Muscle of leg (tissue), 11 donors: ENCODE measurements around the gene TXNDC5. TPM values are rescaled to one million over a fixed set of nuclear protein-coding genes. Genes with fewer than 3 reads are reported as not detected.

Source experiments
- DNase-seq: peaks from one replicate; pipeline ENCODE4 v3.0.0; 2013
- H3K27ac ChIP-seq: one replicate; pipeline ENCODE4 v1.5.1; 2013; ENCODE audit warnings: mild to moderate bottlenecking, low read length, control low read depth
- H3K27me3 ChIP-seq: one replicate; pipeline ENCODE4 v1.6.1; 2013; ENCODE audit warnings: low read length; ENCODE audit not compliant: control insufficient read depth, insufficient read depth
- H3K36me3 ChIP-seq: one replicate; pipeline ENCODE4 v1.6.1; 2013; ENCODE audit warnings: low read length; ENCODE audit not compliant: control insufficient read depth, insufficient read depth
- H3K4me1 ChIP-seq: one replicate; pipeline ENCODE4 v1.6.1; 2013; ENCODE audit warnings: low read length; ENCODE audit not compliant: control insufficient read depth, insufficient read depth
- H3K4me3 ChIP-seq: one replicate; pipeline ENCODE4 v1.5.1; 2013; ENCODE audit warnings: low read length, control low read depth
- H3K9me3 ChIP-seq: replicated peaks from 2 replicates; pipeline ENCODE4 v1.6.1; 2013; ENCODE audit warnings: low read depth, low read length; ENCODE audit not compliant: control insufficient read depth
- WGBS: methylation state at CpG from one replicate; pipeline ENCODE4 v1.1.5; 2013; ENCODE audit warnings: missing lambda C conversion rate; ENCODE audit not compliant: insufficient coverage; 5-methylcytosine and 5-hydroxymethylcytosine counted together
- polyA plus RNA-seq, 8 donors: library from polyadenylated mRNA; unstranded; fragments of 120-200 nt; gene quantifications; one replicate each; pipeline versions ENCODE4 v1.2.1 to v1.2.3, GENCODE V29; 2013; ENCODE audit warnings: inconsistent platforms in 1 of 8, low replicate concordance in 1 of 8; ENCODE audit not compliant: insufficient read length in 8 of 8, insufficient read depth in 1 of 8
- total RNA-seq: library from RNA; stranded (reverse); fragments of 120-200 nt; gene quantifications from one replicate; pipeline ENCODE4 v1.2.4, GENCODE V29; 2013

Gene TXNDC5
- total and polyA plus RNA-seq, 9 donors = 90.0 to 178 (median 121) TPM

DNA sequence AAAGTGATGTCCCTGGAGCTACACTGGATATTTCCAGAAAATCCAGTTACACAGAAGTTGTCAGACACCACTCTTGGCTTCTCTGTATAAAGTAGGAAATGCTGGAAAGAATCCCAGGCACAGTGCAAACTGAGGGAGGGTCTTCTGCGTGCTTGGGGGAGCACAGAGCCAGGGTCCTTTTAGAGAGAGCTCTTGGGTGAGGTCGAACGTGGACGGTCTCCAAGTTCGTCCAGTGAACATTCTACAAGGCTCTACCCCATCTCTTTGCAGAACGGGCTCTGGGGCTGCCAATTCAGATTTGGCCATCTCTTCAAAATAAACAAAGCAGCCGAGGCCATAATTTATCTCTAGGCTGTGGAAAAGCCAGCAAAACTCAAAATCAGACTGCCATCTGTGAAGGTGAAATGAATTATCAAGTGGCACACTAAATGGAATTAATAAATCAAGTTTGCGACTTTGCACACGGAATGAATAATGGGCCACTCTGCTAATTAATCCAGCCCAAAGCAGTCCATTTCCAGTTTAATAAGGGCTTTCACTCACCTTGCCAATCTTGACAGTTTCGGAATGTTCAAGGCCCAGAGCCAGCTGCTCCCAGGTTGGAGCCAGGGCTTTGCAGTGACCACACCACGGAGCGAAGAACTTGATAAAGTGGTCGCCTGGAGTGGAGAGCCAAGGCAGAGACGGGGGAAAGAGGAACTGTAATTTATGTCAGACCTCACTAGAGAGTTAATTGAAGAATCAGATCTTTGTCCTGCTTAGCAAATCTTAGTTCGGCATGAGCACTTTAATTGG, 19.3 kb downstream of the TXNDC5 start:
- Histone ChIP-seq H3K4me3 (no peak overlapping the region), H3K27me3 (no peaks in the 10 kb centered on the region), H3K9me3 (no peaks in the 10 kb centered on the region), H3K4me1 (no peaks in the 10 kb centered on the region), H3K27ac (no peak overlapping the region), H3K36me3 (peaks cover 92% of the 10 kb centered on the region)
- WGBS = 61% methylated on average over 12 of the region's 15 CpGs
- no peak for DNase-seq

DNA sequence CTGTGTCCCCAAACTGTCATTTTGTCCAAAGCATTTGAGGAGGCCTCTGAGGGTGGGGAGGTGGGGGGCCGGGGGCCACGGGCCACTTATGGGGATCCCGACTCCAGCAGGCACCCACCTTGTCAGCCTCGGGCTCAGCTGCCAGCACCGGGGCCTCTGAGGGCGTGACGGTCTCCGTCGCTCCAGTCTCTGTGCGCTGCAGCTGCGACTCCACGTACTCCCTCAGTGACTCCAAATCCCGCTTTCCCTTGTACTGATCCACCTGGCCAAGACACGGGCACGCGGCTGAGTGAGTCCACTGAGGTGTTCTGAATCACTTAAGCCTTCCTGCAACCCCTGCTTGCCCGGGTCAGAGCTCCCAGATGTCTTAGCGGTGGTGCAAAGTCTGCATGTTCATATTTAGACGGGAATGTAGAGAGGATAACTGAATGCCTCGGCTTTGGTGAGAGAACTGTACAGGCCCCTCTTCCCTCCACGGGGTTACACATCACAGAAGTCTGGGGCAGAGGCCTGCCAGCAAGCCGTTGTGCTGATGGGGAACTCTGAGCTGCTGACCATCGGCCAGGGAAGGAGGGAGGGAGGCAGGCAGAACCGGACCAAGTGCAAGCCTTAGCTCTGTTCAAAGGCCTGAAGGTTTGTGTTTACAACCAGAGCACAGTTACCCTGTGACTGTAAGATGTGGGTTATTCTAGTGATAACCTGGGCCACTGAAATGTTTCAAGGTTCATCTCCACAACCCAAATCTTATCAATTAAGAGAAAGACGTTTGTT, 21.8 kb downstream of the TXNDC5 start:
- no peaks in the 10 kb centered on the region for H3K27me3 ChIP-seq
- H3K4me3 ChIP-seq = no peak overlapping the region
- H3K9me3 ChIP-seq = no peaks in the 10 kb centered on the region
- WGBS = 90% methylated on average over 22 of the region's 25 CpGs
- H3K27ac ChIP-seq = no peak overlapping the region
- DNase-seq = no peak
- no peaks in the 10 kb centered on the region for H3K4me1 ChIP-seq
- H3K36me3 ChIP-seq = peaks cover 90% of the 10 kb centered on the region

DNA sequence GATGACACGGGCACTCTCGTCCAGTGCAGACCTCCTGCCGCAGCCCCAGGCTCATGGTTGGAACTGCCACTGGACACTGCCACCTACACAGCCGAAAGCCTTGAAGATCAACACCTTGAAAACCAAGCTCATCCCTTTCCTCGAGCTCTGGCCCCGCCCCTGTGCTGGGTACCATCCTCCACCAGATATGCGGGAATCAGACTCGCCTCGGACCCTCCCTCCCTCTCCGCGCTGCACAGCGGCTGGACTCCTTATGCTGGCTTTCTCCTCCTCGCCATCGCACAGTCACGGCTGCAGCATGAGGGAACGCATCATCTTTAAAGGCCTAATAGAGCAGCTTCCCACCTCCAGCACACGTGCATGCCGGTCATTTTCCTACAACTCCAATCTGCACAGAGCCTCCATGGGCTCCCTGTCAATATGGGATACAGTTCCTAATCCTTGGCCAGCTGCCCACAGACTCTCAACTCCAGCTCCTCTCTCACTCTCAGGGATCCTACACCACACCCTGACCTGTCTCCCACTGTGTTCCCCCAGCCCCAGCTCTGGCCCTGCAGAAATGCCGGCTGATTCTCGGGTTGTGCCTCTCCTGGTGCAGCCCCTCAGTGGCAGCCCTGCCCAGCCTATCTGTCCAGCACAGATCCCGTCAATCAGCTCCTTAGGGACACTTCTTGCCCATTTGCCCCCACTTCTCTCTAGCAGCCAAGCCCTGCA, 23.2 kb downstream of the TXNDC5 start:
- no peak overlapping the region for H3K27ac ChIP-seq
- no peaks in the 10 kb centered on the region for H3K9me3 ChIP-seq
- 94% methylated on average over 21 of the region's 21 CpGs for WGBS
- no peaks in the 10 kb centered on the region for H3K4me1 ChIP-seq
- H3K4me3 ChIP-seq = no peak overlapping the region
- H3K27me3 ChIP-seq = no peaks in the 10 kb centered on the region
- DNase-seq = no peak
- peaks cover 89% of the 10 kb centered on the region for H3K36me3 ChIP-seq

DNA sequence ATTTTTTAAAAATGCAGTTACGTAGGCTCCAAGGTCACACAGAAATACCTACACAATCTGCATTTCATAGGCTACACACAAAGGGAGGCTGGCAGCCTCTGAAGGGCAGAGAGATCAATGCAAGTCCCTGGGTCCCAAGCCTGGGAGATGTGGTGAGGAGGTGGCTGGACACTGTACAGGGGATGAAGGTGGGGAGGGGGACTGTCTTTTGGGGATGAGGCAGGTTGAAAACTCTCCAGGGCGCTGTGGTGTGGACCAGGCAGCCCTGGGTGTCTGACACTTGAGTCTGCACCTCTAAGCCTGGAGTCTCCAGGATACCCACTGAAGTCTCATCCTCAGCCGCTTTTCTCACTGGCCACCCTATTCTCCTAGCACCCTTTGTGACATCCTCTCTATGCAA, 24.5 kb downstream of the TXNDC5 start:
- no peak overlapping the region for H3K4me3 ChIP-seq
- no peak overlapping the region for H3K27ac ChIP-seq
- WGBS = 100% methylated on average over 1 of the region's 3 CpGs
- H3K36me3 ChIP-seq = peaks cover 87% of the 10 kb centered on the region
- no peaks in the 10 kb centered on the region for H3K4me1 ChIP-seq
- H3K27me3 ChIP-seq = no peaks in the 10 kb centered on the region
- no peaks in the 10 kb centered on the region for H3K9me3 ChIP-seq
- DNase-seq = no peak

- Histone ChIP-seq H3K36me3 (peaks cover 83% of the 10 kb centered on the region), H3K27me3 (no peaks in the 10 kb centered on the region), H3K27ac (no peak overlapping the region), H3K4me1 (no peaks in the 10 kb centered on the region), H3K9me3 (no peaks in the 10 kb centered on the region), H3K4me3 (no peak overlapping the region)
- 86% methylated on average over 6 of the region's 8 CpGs for WGBS
- DNase-seq = no peak
These were observed 27.2 kb downstream of the TXNDC5 start for GRCh38 chr6:7883381-7883780.

DNA sequence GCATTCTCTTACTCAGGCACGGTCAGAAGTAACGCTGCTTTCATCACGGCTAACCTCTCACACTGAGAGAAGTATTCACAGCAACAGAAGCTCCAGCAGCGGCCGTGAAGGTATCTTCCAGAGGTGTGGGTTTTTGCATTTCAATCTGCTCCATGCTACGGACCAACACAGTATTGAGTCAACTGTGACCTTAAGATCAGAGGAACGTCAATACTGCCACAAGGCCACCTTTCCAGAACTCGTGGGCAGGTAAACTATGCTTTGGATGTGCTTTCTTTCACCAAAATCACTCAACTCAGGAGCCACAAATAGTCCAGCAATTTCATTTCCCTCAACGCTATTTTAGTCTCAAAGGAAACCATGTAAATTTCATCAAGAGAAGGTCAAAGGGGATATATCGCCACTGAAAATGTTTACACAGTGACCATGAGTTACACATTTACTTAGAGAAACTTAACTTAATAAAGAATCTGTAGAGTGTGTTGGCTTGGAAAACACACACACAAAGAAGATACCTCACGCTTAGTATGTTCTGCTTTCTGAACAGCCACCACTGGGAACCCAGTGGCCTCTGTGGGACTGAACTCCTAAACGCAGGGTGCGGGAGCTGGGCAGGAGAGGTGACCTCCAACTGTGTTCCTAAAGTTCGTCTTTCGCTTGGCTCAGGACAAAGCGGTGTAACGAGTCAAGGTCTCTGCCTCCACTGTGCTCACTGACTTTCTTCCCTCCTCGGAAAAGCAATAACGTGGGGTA, 27.9 kb downstream of the TXNDC5 start:
- no peak overlapping the region for H3K4me3 ChIP-seq
- no peaks in the 10 kb centered on the region for H3K9me3 ChIP-seq
- WGBS = 94% methylated on average over 14 of the region's 19 CpGs
- no peak overlapping the region for H3K27ac ChIP-seq
- no peak for DNase-seq
- peaks cover 78% of the 10 kb centered on the region for H3K36me3 ChIP-seq
- H3K27me3 ChIP-seq = no peaks in the 10 kb centered on the region
- no peaks in the 10 kb centered on the region for H3K4me1 ChIP-seq

DNA sequence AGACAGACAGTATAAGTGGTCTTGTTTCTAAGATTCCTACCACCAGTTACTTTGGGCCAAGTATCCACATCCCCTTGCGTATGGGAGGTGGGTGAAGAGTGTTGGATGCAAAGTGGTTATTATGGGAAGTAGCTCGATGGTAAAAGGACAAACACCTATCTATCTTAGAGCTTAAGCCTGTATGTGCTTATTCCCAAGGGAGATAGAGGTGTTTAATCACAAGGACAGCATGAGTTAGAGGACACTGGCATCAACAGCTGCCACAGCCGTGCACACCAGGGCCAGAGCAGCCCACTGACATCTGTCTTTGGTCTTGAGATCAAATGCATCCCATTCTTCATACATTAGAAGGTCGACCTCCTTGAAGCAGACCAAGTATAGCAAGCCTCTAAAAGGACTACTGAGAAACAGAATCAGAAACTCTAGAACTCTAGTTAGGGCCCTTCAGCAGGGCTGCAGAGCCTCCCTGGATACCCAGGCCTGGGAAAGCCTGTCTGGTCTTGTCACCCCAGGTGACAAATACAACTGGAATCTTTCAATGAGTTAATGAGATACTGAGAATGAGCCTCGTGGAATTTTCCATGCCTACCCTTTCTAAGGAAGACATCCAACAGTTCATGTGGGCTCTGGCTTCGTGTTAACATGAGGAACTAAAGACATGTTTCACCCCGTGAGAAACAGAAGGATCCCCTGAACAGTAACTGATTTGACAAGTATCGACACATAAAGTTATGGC, 28.7 kb downstream of the TXNDC5 start:
- no peak for DNase-seq
- Histone ChIP-seq H3K36me3 (peaks cover 70% of the 10 kb centered on the region), H3K9me3 (no peaks in the 10 kb centered on the region), H3K4me1 (no peaks in the 10 kb centered on the region), H3K27me3 (no peaks in the 10 kb centered on the region), H3K27ac (no peak overlapping the region), H3K4me3 (no peak overlapping the region)
- 91% methylated on average over 5 of the region's 8 CpGs for WGBS

- H3K9me3 ChIP-seq = no peaks in the 10 kb centered on the region
- no peak overlapping the region for H3K27ac ChIP-seq
- no peaks in the 10 kb centered on the region for H3K27me3 ChIP-seq
- H3K4me3 ChIP-seq = no peak overlapping the region
- peaks cover 59% of the 10 kb centered on the region for H3K36me3 ChIP-seq
- 89% methylated on average over 5 of the region's 9 CpGs for WGBS
- DNase-seq = no peak
- H3K4me1 ChIP-seq = no peaks in the 10 kb centered on the region
These were observed 29.9 kb downstream of the TXNDC5 start for GRCh38 chr6:7880718-7881107.

DNA sequence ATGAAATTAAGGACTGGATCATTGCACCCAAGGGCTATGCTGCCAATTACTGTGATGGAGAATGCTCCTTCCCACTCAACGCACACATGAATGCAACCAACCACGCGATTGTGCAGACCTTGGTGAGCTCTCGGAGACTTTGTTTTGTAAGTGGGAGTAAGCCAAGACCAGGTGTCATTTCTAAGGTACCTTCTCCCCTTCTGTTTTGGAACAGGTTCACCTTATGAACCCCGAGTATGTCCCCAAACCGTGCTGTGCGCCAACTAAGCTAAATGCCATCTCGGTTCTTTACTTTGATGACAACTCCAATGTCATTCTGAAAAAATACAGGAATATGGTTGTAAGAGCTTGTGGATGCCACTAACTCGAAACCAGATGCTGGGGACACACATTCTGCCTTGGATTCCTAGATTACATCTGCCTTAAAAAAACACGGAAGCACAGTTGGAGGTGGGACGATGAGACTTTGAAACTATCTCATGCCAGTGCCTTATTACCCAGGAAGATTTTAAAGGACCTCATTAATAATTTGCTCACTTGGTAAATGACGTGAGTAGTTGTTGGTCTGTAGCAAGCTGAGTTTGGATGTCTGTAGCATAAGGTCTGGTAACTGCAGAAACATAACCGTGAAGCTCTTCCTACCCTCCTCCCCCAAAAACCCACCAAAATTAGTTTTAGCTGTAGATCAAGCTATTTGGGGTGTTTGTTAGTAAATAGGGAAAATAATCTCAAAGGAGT, 30.4 kb downstream of the TXNDC5 start:
- H3K27ac ChIP-seq = no peak overlapping the region
- no peak for DNase-seq
- WGBS = no CpG with 5 or more reads among the region's 13 CpGs
- peaks cover 56% of the 10 kb centered on the region for H3K36me3 ChIP-seq
- no peaks in the 10 kb centered on the region for H3K27me3 ChIP-seq
- H3K4me3 ChIP-seq = no peak overlapping the region
- no peaks in the 10 kb centered on the region for H3K9me3 ChIP-seq
- no peaks in the 10 kb centered on the region for H3K4me1 ChIP-seq
